Measurements from ENCODE around the gene NOS1. TPM values are rescaled to one million over a fixed set of nuclear protein-coding genes. Genes with fewer than 3 reads are reported as not detected.
A peak's percentile ranks its signal among the peaks of the same experiment; 100 is the strongest.

NOS1 gene
- total and polyA plus RNA-seq, 2 donors (not counting 3 experiments of a cell fraction or from before 2014, with no cell fraction given) = not detected

- no TSS peak for BruUV-seq (replicated peaks)
- dilution Hi-C loops (cut with MboI; ENCODE audit: extremely low pct_ligation_motif_present, low sequenced_read_pairs) = loop anchor here (25.0 kb wide), 1 partner anchor 475 kb away; no protein-coding TSS in a partner anchor
- Histone ChIP-seq H3K4me1 (ENCODE audit: control insufficient read depth, extremely low read depth, insufficient read depth, low read length) (no peaks in the 10 kb centered on the region), H3K36me3 (ENCODE audit: control insufficient read depth in 2 of 2, extremely low read depth in 1 of 2, insufficient read depth in 2 of 2, low read length in 2 of 2) (no peaks in the 10 kb centered on the region), H3K9ac (replicated peaks; ENCODE audit: extremely low read depth, insufficient read depth, low read length) (no peak overlapping the region), H3K9me1 (replicated peaks; ENCODE audit: control insufficient read depth, extremely low read depth, insufficient read depth, low read length) (no peaks in the 10 kb centered on the region), H3K4me2 (ENCODE audit: insufficient read depth, low read length) (no peak overlapping the region), H4K20me1 (replicated peaks; ENCODE audit: control insufficient read depth, extremely low read depth, insufficient read depth, low read length) (no peaks in the 10 kb centered on the region), H3K27me3 (ENCODE audit: control insufficient read depth in 2 of 2, insufficient read depth in 2 of 2, low read length in 2 of 2) (peaks cover 43 to 58% of the 10 kb centered on the region in 2 experiments), H3K4me3 (replicated peaks in 1 of 3; ENCODE audit: insufficient read depth in 1 of 3, low read depth in 1 of 3, low read length in 3 of 3) (no peak overlapping the region), H3K9me3 (replicated peaks; ENCODE audit: control insufficient read depth, insufficient read depth, low read length) (no peaks in the 10 kb centered on the region), H2AFZ (ENCODE audit: low read depth, low read length) (no peak overlapping the region), H3K79me2 (ENCODE audit: control insufficient read depth, insufficient read depth, low read length) (no peaks in the 10 kb centered on the region), H3K27ac (ENCODE audit: insufficient read depth, low read depth, low read length) (no peak overlapping the region)
- DNase-seq (ENCODE audit: low read depth, low spot score) (no peak), FAIRE-seq (no peak)
- ChIA-PET POLR2A (no interaction called here), CTCF (no interaction called here)
- intact Hi-C loops (cut with micrococcal nuclease) = no loop called here
- no peak for TF ChIP-seq GATA2 (IDR thresholded peaks at IDR 0.05; ENCODE audit: insufficient read depth, insufficient read length, low read depth, low read length)
- TF ChIP-seq EZH2 (IDR thresholded peaks at IDR 0.05; ENCODE audit: borderline replicate concordance, low read depth, low read length, severe bottlenecking) = peak; percentile 27
Measured at GRCh38 chr12:117361905-117362304, 479 bp upstream of the NOS1 start.

GRCh38 chr12:117360551-117361346, 677 bp downstream of the NOS1 start:
- FAIRE-seq = no peak
- Histone ChIP-seq H3K4me2 (ENCODE audit: insufficient read depth, low read length) (no peak overlapping the region), H3K9ac (replicated peaks; ENCODE audit: extremely low read depth, insufficient read depth, low read length) (no peak overlapping the region), H3K4me1 (ENCODE audit: control insufficient read depth, extremely low read depth, insufficient read depth, low read length) (no peaks in the 10 kb centered on the region), H2AFZ (ENCODE audit: low read depth, low read length) (no peak overlapping the region), H3K27ac (ENCODE audit: insufficient read depth, low read depth, low read length) (no peak overlapping the region), H3K4me3 (replicated peaks in 1 of 3; ENCODE audit: insufficient read depth in 1 of 3, low read depth in 1 of 3, low read length in 3 of 3) (peak overlapping the region in 1 of 3 experiments; percentile 11), H3K79me2 (ENCODE audit: control insufficient read depth, insufficient read depth, low read length) (no peaks in the 10 kb centered on the region), H3K36me3 (ENCODE audit: control insufficient read depth in 2 of 2, extremely low read depth in 1 of 2, insufficient read depth in 2 of 2, low read length in 2 of 2) (no peaks in the 10 kb centered on the region), H3K9me1 (replicated peaks; ENCODE audit: control insufficient read depth, extremely low read depth, insufficient read depth, low read length) (no peaks in the 10 kb centered on the region), H4K20me1 (replicated peaks; ENCODE audit: control insufficient read depth, extremely low read depth, insufficient read depth, low read length) (no peaks in the 10 kb centered on the region), H3K9me3 (replicated peaks; ENCODE audit: control insufficient read depth, insufficient read depth, low read length) (no peaks in the 10 kb centered on the region), H3K27me3 (ENCODE audit: control insufficient read depth in 2 of 2, insufficient read depth in 2 of 2, low read length in 2 of 2) (peaks cover 43 to 58% of the 10 kb centered on the region in 2 experiments)
- no peak for DNase-seq (ENCODE audit: low read depth, low spot score)
- ChIA-PET CTCF (interaction anchor here (1.0 to 1.9 kb wide), 3 partner anchors 477 to 496 kb away, joined by 3 to 4 read pairs (median 4); no protein-coding TSS in a partner anchor), POLR2A (no interaction called here)
- intact Hi-C loops (cut with micrococcal nuclease) (no loop called here), dilution Hi-C loops (cut with MboI; ENCODE audit: extremely low pct_ligation_motif_present, low sequenced_read_pairs) (loop anchor here (25.0 kb wide), 1 partner anchor 477 kb away; no protein-coding TSS in a partner anchor)
- BruUV-seq (replicated peaks) = no TSS peak
- no peak for TF ChIP-seq FOS (IDR thresholded peaks at IDR 0.05; ENCODE audit: borderline replicate concordance, insufficient read depth, low read length)
- TF ChIP-seq EZH2 (IDR thresholded peaks at IDR 0.05; ENCODE audit: borderline replicate concordance, low read depth, low read length, severe bottlenecking) = peak; percentile 87
- no peak for TF ChIP-seq JUN (IDR thresholded peaks at IDR 0.05; ENCODE audit: borderline replicate concordance, insufficient read depth, insufficient read length, low read depth)
- TF ChIP-seq GATA2 (IDR thresholded peaks at IDR 0.05; ENCODE audit: insufficient read depth, insufficient read length, low read depth, low read length) = no peak
- TF ChIP-seq MYC (IDR thresholded peaks at IDR 0.05; ENCODE audit: low read depth, low read length) = no peak
- no peak for TF ChIP-seq POLR2A (IDR thresholded peaks at IDR 0.05; ENCODE audit: low read depth, low read length)

Data from endothelial cell of umbilical vein (primary cell).